ENCODE results near the gene RBMXL2.

RBMXL2 gene

DNA sequence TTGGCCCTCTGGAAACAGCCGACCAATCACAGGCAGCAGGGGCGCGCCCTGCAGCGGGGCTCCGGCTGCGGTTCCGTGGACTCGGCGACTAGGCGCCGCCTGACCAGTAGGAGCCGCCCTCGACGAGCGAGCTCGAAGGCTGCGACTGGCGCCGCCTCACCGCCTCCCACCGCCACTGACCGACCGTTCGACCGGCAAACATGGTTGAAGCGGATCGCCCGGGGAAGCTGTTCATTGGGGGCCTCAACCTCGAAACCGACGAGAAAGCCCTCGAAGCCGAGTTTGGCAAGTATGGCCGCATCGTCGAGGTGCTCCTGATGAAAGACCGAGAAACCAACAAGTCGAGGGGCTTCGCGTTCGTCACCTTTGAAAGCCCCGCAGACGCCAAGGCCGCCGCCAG, at the start of gene RBMXL2:
Gene RBMXL2, plus strand, starts transcription at position 78 of the 400 bp plus-strand sequence. Its CDS starts 123 bp downstream, at position 201.
- DNase-seq (ENCODE audit: low spot score), result no peak

DNA sequence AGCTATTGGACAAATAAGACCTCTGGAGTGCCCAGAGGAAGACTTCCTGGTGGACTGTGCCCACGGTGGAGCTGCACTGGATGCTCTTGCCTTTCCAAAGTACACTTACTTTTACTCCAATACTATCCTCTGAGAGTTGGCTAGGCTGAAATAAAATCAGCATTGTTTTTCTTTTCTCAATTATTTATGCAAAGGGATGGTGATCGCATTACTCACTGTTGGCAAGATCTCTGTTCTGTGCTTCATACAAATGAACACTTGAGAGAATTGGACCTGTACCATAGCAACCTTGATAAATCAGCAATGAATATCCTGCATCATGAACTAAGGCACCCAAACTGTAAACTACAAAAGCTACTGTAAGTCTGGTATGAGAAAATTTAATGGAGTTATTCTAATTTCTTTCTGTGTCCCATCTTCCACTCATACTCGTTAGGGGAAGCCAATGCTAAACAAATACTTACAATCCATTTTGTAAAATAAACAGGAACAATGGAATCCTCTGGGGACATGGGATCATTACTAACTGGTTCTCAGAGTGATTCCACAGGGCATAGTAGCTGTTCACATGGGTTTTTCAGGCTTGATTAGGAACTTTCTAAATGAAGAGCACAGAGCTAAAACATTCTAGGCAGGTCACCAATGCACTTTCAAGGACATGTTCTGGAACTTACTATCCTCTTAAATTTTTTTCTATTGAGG, 42.2 kb upstream of the RBMXL2 start:
- DNase-seq (ENCODE audit: low spot score), result no peak

DNA sequence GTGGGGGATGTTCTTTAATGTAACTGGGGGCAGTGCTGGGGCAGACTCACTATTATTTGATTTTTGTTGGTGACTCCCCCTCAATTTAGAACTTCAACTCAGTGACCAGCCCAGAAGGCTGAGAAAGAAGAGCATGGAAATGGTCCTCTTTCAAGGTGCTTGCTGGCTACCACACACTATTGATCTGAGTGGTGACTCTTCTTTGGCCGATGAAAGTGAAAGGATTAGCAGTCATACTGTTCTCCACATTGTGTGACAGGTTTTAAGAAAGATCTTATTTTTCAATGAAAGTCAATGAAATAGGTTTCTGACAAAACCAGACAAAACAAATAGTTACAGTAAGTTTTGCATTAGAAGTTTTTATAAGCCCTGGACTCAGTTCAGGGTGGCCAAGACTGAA, 38.6 kb upstream of the RBMXL2 start:
- no peak for DNase-seq (ENCODE audit: low spot score)

DNA sequence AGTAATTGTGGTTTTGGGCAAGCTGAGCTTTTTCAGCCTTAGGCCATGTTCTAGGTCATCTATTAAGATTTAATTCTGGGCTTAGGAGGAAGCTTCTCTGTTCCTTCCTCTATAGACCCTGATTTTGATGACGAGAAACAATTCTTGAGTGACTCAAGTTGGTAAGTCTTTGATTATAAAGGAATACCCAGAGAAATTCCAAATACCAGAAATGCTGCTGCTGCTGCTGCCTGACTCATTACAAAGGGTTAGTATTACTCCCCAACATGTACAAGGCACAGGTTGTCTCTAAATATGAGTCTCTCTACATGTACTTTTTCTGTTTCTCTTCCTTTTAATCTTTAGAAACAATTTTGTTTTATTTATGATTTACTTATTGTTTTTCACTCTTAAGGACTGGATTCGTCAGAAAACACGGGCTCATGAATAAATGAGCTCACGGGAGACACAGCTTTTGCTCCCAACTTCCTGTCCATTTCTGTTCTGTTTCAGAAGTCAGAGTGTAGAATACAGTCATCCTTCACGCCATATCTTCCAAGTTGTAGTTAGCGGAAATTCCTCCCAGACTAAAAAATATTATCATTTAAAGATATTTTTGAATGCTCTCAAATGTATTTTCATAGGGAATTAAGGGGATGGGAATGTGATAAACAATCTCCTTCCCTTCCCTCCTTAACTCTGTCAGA, 31.8 kb upstream of the RBMXL2 start:
- no peak for DNase-seq (ENCODE audit: low spot score)

DNA sequence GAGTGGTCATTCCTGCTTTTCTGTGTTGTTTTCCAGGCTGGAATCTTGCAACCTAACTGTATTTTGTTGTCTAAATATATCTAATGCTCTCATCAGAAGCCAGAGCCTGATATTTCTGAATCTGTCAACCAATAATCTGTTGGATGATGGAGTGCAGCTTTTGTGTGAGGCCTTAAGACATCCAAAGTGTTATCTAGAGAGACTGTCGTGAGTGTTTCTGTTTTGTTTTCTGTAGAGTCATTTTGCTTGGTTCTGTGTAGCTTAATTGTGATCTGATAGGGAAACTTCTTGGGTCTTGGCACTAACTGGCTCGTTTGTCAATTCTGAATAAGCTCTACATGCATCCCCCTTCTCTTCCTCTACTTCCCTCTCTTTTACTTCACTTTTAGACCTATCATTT, 31.2 kb upstream of the RBMXL2 start:
- DNase-seq (ENCODE audit: low spot score), result no peak

DNA sequence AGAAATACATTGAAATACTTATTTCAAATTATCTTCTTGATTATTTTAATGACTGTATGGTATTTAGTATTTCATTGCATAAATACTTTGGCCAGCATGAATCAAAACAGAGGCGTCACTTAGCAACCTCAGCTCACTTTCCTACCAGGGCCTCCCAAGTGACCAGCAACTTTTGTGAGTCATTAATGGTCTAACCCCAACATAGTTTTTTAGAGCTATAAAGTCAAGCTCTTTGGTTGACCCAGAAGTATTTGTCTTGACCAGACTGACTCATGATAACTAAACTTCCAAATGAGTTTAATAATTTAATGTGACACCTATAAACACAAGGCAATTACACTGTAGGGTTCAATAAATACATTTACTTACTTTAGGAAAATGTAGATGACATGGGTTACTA, 27.9 kb upstream of the RBMXL2 start:
- no peak for DNase-seq (ENCODE audit: low spot score)

DNA sequence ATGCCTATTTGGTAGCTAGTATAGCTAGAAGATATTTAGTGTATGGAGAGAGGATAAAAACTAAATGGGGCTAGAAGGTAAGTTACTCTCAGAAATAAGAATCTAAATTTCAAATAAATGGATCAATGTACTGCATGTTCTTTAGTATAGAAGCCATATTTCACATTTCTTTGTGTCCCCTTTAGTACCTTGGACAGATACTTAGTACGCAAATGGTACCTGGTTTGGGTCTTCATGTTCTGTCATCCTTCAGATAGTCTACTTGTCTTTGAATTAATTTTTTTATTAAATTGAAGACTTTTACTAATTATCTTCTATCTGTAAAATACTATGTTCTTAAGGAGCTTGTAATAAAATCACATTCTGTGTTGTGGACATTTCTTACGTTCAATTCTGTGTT, 26.3 kb upstream of the RBMXL2 start:
- no peak for DNase-seq (ENCODE audit: low spot score)

DNA sequence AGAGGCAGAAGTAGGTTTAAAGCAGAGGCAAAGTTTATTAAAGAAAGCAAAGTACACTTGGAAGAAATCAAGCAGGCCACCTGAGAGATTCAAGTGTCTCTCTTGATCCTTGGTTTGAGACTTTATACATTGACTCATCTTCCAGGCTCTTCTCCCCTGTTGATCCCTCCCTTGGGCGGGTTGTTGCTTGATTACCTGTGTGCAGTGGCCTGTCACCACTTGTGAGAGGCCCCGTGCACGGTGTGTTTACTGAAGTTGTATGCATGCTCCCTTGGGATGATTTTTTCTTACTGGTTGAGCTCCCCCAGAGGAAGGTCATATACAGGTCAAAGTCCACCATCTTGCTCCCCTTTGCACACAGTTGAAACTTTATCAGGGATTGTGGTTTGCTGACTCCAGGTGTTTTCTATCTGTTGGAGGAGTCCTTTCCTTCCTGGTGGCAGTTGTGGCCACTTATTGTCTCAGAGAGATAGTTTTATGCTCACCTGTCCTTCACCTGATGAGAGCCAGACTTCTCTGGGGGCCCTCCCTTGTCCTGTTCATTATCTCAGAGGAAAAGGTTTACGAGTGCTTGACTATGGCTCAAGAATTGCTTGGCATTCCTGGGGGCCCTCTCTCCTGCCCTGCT, 16.3 kb upstream of the RBMXL2 start:
- no peak for DNase-seq (ENCODE audit: low spot score)

DNA sequence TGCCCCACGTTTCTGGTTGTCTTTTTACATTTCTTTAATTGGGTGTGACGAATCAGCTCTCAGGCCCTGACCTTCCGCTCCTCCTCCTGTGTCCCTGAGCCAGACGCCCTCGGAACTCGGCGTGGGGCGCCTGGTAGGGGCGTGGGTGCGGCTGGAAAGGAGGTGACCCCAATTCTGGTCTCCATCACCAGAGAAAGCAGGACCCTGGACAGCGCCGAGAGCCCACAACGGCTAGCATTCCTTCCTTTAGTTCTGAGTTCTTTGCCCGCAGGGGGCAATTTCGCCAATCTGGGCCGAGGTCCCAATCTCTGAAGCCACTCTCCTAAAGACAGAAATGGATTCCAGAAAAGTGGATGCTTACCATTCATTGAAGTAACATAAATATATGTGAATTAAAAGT, 11.7 kb upstream of the RBMXL2 start:
- no peak for DNase-seq (ENCODE audit: low spot score)

DNA sequence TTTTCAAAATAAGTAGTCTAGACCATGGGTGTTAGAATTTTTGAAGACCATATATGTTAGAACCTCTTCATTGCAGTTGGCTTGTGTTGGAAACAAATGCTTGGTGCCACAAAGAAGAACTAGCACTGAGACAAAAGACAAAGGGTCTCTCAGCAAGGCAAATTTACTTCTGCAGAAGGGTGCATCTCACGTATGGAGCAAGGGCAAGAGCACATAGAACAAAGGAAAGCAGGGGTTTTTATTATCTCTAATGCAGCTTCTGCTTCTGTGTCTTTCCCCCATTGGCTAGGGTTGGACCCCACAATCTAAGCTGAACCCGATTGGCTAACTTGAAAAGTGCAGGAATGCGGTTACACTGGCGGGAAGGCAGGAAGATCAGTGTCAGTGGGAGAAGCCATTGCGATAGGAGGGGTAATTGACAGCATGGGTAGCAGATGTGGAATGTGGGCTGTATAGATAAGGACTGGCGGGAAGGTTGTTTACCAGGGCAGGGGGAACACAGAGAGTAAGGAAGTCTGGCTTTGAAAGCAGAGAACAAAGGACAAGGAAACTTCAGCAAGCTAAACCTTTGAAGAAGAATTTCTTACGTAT, 9.2 kb upstream of the RBMXL2 start:
- DNase-seq (ENCODE audit: low spot score), result no peak

DNA sequence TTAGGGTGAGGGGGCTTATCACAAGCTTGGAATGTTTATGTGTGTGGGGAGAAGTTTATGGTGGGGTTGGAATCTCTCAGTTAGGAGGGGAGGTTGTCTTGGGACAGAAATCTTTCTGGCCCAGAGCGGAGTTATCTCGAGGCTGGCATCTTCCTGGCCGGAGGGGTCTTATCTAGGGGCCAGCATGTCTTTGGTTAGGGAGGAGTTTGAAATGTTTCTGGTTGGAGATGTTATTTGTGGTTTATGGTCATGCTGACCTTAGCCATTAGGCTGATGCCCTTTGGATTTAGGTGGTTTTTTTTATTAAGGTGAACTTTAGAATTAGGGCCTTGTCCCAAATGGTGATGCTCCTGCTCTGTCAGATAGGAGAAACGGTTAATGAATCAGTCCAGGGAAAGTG, 7.9 kb upstream of the RBMXL2 start:
- no peak for DNase-seq (ENCODE audit: low spot score)

DNA sequence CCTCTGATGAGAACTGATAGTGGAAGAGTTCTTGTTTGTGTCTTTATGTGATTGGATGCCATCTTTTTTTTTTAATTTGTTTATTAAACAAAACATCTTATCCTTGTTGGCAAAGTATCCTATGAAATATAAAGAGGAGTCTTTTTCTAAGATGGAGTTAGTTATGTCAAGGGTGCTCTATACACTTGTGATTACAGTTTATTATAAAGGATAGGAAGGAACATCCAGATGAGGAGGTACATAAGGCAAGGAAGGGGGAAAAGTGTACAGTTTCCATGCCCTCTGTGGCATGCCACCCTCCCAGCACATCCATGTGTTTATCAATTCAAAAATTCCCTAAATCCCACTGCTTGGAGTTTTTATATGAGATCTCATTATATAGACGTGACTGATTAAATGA, 7.4 kb upstream of the RBMXL2 start:
- DNase-seq (ENCODE audit: low spot score), result no peak

DNA sequence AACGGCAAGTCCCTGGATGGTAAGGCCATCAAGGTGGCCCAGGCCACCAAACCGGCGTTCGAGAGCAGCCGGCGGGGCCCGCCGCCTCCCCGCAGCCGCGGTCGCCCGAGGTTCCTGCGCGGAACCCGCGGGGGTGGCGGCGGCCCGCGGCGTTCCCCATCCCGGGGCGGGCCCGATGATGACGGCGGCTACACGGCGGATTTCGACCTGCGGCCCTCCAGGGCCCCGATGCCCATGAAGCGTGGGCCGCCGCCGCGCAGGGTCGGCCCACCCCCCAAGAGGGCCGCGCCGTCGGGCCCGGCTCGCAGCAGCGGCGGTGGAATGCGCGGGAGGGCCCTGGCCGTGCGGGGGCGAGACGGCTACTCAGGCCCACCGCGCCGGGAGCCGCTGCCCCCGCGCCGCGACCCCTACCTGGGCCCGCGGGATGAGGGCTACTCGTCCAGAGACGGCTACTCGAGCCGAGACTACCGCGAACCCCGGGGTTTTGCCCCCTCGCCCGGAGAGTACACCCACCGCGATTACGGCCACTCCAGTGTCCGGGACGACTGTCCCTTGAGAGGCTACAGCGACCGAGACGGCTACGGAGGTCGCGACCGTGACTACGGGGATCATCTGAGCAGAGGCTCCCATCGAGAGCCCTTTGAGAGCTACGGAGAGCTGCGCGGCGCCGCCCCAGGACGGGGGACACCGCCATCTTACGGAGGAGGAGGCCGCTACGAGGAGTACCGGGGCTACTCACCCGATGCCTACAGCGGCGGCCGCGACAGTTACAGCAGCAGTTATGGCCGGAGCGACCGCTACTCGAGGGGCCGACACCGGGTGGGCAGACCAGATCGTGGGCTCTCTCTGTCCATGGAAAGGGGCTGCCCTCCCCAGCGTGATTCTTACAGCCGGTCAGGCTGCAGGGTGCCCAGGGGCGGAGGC, 792 bp downstream of the RBMXL2 start:
- no peak for DNase-seq (ENCODE audit: low spot score)

DNA sequence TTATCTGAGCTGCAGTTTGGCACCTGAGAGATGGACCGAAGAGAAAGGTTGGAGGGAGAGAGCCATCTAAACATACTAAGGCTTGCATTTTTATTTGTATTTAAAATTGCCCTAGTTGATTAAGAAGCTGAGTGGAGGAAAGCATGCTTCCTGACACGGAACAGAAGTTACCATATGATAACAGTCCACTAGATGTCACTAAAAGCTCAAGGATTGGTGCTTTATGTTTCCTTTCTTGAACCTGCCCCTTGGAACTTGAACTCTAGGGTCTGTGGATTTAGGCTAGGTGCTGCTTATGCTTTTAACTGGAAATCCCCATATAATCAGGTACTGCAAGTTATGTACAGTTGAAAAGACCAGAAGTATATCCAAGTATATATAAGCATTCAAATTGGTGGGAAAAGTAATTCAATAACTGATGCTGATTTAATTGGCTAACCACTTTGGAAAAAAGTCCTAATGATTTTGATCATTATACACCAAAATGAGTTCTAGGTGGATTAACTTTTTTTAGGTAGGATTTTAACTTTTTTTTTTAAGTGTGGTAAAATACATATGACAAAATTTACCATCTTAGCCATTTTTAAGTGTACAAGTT, 9.5 kb downstream of the RBMXL2 start:
- peak; percentile 16 for DNase-seq (ENCODE audit: low spot score)

DNA sequence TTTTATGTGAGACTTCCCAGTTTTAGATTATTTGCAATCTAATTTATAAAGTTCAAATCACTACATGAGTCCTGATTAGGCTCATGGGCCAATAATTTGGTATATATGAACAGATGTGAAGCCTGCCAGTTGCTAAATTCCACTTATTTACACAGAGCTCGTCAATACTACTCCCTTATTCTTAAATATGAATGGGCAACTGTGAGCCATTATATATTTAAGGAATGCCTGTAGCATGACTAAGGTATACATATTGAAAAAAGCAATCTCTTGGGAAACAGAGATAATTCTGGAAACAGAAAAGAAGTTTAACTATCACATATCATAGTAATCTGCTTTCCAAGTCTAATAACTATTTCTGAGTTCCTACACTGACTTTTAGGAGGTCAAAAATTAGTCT, 27.0 kb downstream of the RBMXL2 start:
- DNase-seq (ENCODE audit: low spot score), result no peak

DNA sequence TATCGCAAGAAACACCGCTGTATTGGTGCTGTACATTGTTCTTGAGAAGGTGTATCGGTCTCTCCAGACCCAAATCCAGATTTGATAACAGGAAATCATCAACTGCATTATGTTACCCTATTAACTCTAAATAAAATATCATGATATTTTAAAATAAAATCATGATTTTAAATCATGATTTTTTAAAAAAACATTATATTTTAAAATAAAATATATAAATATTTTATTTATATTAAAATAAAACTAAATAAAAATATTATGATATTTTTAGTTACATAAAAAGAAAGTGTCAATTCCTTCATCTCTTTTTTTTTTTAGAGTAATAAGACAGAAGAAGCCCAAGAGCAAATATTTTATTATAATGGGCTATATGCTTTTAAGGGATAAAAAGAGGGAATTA, 27.6 kb downstream of the RBMXL2 start:
- no peak for DNase-seq (ENCODE audit: low spot score)

DNA sequence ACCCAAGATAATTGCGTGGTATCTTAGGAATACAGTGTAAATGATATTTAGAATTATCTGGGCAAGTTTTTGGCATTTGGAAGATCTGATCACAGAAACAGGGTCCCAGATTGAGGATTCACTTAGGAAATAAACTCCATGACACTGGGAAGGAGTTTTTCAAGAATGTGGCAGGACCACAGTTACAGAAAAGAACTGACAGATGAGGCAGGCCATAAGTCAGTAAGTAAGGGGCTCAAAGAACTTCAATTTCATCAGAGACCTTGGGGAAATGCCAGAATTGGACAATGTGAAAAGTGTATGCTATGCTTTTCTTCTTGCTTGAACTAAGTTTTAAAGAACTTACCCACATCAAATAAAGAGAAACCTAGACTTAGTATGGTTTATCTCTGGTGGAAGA, 49.3 kb downstream of the RBMXL2 start:
- DNase-seq (ENCODE audit: low spot score), result no peak
